Measurements from ENCODE around the gene PPM1F. TPM values are rescaled to one million over a fixed set of nuclear protein-coding genes. Genes with fewer than 3 reads are reported as not detected.

The PPM1F gene
- total RNA-seq, 1 experiment from 2014 or later: 28.6 TPM

DNA sequence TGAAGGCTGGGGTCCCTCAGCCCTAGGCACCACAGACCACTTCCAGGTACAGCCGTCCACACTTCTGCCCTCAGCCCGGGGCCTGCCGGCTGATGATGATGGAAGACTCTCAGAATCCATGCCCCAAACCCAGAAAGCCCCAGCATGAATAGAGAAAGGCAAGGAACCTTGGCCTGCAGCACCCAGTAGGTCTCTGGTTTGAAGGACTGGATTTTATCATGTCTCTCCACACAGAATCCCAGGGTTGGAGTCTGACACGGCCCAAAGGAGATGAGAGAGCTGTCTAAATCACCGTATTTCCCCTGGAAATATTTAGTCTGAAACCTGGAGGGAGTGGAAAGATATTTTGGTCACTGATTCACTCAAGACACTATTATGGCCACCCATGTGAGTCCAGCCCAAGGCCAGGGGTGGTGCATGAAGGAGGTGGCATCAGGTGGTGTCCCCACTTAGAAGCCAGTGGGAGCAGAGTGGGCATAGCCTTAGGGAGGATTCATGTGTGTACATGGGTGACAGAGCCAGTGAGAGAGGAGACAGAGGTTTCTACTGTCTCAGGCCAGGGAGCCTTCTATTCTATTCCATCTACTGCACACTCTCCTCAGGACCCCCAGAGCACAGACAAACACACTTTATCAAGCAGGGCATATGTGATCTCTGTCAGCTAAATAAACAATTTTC lies 15.9 kb upstream of the PPM1F start (continued):
- TF ChIP-seq TEAD1 (CRISPR knock-in tag; IDR thresholded peaks at IDR 0.05): no peak
- TF ChIP-seq, protein P1, sequence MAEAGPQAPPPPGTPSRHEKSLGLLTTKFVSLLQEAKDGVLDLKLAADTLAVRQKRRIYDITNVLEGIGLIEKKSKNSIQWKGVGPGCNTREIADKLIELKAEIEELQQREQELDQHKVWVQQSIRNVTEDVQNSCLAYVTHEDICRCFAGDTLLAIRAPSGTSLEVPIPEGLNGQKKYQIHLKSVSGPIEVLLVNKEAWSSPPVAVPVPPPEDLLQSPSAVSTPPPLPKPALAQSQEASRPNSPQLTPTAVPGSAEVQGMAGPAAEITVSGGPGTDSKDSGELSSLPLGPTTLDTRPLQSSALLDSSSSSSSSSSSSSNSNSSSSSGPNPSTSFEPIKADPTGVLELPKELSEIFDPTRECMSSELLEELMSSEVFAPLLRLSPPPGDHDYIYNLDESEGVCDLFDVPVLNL (CRISPR knock-in tag; IDR thresholded peaks at IDR 0.05; ENCODE audit: borderline replicate concordance, low read depth): no peak
- TF ChIP-seq, protein P2, sequence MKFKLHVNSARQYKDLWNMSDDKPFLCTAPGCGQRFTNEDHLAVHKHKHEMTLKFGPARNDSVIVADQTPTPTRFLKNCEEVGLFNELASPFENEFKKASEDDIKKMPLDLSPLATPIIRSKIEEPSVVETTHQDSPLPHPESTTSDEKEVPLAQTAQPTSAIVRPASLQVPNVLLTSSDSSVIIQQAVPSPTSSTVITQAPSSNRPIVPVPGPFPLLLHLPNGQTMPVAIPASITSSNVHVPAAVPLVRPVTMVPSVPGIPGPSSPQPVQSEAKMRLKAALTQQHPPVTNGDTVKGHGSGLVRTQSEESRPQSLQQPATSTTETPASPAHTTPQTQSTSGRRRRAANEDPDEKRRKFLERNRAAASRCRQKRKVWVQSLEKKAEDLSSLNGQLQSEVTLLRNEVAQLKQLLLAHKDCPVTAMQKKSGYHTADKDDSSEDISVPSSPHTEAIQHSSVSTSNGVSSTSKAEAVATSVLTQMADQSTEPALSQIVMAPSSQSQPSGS (CRISPR knock-in tag; IDR thresholded peaks at IDR 0.05; ENCODE audit: borderline replicate concordance, low read depth): no peak
- TF ChIP-seq HMGA2 (CRISPR knock-in tag; IDR thresholded peaks at IDR 0.05): no peak
- no peak for TF ChIP-seq MYBL2 (CRISPR knock-in tag; IDR thresholded peaks at IDR 0.05)
- TF ChIP-seq, protein P3, sequence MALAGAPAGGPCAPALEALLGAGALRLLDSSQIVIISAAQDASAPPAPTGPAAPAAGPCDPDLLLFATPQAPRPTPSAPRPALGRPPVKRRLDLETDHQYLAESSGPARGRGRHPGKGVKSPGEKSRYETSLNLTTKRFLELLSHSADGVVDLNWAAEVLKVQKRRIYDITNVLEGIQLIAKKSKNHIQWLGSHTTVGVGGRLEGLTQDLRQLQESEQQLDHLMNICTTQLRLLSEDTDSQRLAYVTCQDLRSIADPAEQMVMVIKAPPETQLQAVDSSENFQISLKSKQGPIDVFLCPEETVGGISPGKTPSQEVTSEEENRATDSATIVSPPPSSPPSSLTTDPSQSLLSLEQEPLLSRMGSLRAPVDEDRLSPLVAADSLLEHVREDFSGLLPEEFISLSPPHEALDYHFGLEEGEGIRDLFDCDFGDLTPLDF (CRISPR knock-in tag; IDR thresholded peaks at IDR 0.05): no peak
- no peak for TF ChIP-seq ZNF416 (CRISPR knock-in tag; IDR thresholded peaks at IDR 0.05)
- TF ChIP-seq CREM (CRISPR knock-in tag; IDR thresholded peaks at IDR 0.05): no peak
- TF ChIP-seq SMAD3 (CRISPR knock-in tag; IDR thresholded peaks at IDR 0.05; ENCODE audit: borderline replicate concordance): no peak

DNA sequence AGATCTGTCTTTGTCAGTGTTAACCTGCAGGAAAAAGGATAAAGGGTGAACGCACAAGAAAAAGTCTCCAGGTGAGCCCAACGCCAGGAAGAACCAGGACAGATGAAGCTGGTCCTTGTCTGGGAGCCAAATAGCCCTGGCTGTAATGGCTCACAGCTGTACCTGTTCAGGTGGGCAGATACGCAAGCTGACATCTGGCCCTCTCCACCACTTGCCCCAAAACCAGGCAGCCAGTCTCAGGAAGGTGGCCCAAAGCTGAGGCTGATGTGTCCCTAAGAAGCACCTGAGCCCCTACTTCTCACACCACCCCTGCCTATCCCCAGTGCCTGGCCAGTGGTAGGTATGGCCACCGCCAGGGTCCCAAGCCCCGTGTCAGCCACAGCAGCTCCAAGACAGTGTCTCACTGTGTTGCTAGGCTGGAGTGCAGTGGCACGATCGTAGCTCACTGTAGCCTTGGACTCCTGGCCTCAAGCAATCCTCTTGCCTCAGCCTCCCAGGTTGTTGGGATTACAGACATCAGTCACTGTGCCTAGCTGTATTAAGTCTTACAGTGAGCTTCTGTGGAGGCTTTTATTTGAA lies 15.1 kb upstream of the PPM1F start:
- POLR2A ChIA-PET: no interaction called here
- no peak overlapping the region for H3K4me3 Mint-ChIP-seq
- no peaks in the 10 kb centered on the region for H3K27me3 Mint-ChIP-seq (ENCODE audit: low read depth)
- CTCF ChIA-PET: interaction anchor here (0.9 to 1.2 kb wide), 2 partner anchors 17 to 93 kb away, joined by 3 to 4 read pairs; no protein-coding TSS in a partner anchor
- H3K4me1 Mint-ChIP-seq: no peaks in the 10 kb centered on the region
- H3K27ac Mint-ChIP-seq: no peak overlapping the region
- no peaks in the 10 kb centered on the region for H3K9me3 Mint-ChIP-seq
- ATAC-seq: no peak
- H3K36me3 Mint-ChIP-seq: peaks cover 64% of the 10 kb centered on the region
- no peak for DNase-seq (ENCODE audit: low spot score)
- TF ChIP-seq ZNF416 (CRISPR knock-in tag; IDR thresholded peaks at IDR 0.05): no peak
- no peak for TF ChIP-seq ESRRA (CRISPR knock-in tag; IDR thresholded peaks at IDR 0.05; ENCODE audit: borderline replicate concordance)
- TF ChIP-seq, protein P4, sequence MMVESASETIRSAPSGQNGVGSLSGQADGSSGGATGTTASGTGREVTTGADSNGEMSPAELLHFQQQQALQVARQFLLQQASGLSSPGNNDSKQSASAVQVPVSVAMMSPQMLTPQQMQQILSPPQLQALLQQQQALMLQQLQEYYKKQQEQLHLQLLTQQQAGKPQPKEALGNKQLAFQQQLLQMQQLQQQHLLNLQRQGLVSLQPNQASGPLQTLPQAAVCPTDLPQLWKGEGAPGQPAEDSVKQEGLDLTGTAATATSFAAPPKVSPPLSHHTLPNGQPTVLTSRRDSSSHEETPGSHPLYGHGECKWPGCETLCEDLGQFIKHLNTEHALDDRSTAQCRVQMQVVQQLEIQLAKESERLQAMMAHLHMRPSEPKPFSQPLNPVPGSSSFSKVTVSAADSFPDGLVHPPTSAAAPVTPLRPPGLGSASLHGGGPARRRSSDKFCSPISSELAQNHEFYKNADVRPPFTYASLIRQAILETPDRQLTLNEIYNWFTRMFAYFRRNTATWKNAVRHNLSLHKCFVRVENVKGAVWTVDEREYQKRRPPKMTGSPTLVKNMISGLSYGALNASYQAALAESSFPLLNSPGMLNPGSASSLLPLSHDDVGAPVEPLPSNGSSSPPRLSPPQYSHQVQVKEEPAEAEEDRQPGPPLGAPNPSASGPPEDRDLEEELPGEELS (CRISPR knock-in tag; IDR thresholded peaks at IDR 0.05): no peak
- TF ChIP-seq, protein P5, sequence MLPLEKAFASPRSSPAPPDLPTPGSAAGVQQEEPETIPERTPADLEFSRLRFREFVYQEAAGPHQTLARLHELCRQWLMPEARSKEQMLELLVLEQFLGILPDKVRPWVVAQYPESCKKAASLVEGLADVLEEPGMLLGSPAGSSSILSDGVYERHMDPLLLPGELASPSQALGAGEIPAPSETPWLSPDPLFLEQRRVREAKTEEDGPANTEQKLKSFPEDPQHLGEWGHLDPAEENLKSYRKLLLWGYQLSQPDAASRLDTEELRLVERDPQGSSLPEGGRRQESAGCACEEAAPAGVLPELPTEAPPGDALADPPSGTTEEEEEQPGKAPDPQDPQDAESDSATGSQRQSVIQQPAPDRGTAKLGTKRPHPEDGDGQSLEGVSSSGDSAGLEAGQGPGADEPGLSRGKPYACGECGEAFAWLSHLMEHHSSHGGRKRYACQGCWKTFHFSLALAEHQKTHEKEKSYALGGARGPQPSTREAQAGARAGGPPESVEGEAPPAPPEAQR (CRISPR knock-in tag; IDR thresholded peaks at IDR 0.05): no peak
- TF ChIP-seq, protein P6, sequence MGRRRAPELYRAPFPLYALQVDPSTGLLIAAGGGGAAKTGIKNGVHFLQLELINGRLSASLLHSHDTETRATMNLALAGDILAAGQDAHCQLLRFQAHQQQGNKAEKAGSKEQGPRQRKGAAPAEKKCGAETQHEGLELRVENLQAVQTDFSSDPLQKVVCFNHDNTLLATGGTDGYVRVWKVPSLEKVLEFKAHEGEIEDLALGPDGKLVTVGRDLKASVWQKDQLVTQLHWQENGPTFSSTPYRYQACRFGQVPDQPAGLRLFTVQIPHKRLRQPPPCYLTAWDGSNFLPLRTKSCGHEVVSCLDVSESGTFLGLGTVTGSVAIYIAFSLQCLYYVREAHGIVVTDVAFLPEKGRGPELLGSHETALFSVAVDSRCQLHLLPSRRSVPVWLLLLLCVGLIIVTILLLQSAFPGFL (CRISPR knock-in tag; IDR thresholded peaks at IDR 0.05; ENCODE audit: borderline replicate concordance): no peak
- TF ChIP-seq, protein P7, sequence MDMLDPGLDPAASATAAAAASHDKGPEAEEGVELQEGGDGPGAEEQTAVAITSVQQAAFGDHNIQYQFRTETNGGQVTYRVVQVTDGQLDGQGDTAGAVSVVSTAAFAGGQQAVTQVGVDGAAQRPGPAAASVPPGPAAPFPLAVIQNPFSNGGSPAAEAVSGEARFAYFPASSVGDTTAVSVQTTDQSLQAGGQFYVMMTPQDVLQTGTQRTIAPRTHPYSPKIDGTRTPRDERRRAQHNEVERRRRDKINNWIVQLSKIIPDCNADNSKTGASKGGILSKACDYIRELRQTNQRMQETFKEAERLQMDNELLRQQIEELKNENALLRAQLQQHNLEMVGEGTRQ (CRISPR knock-in tag; IDR thresholded peaks at IDR 0.05): no peak
- no peak for TF ChIP-seq JUN (CRISPR knock-in tag; IDR thresholded peaks at IDR 0.05)
- TF ChIP-seq MXD4 (CRISPR knock-in tag; IDR thresholded peaks at IDR 0.05; ENCODE audit: borderline replicate concordance): no peak
- TF ChIP-seq, protein P8, sequence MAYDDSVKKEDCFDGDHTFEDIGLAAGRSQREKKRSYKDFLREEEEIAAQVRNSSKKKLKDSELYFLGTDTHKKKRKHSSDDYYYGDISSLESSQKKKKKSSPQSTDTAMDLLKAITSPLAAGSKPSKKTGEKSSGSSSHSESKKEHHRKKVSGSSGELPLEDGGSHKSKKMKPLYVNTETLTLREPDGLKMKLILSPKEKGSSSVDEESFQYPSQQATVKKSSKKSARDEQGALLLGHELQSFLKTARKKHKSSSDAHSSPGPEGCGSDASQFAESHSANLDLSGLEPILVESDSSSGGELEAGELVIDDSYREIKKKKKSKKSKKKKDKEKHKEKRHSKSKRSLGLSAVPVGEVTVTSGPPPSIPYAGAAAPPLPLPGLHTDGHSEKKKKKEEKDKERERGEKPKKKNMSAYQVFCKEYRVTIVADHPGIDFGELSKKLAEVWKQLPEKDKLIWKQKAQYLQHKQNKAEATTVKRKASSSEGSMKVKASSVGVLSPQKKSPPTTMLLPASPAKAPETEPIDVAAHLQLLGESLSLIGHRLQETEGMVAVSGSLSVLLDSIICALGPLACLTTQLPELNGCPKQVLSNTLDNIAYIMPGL (CRISPR knock-in tag; IDR thresholded peaks at IDR 0.05): no peak
- TF ChIP-seq, protein P1 (CRISPR knock-in tag; IDR thresholded peaks at IDR 0.05; ENCODE audit: borderline replicate concordance, low read depth): no peak
- TF ChIP-seq OVOL2 (CRISPR knock-in tag; IDR thresholded peaks at IDR 0.05; ENCODE audit: borderline replicate concordance): no peak
- no peak for TF ChIP-seq ZNF423 (CRISPR knock-in tag; IDR thresholded peaks at IDR 0.05)
- no peak for TF ChIP-seq ZNF232 (CRISPR knock-in tag; IDR thresholded peaks at IDR 0.05)
- TF ChIP-seq NFATC4 (CRISPR knock-in tag; IDR thresholded peaks at IDR 0.05): no peak
- no peak for TF ChIP-seq HMGA2 (CRISPR knock-in tag; IDR thresholded peaks at IDR 0.05)
